WTC11 (cell line): ENCODE measurements around the gene CNTNAP2. TPM values are rescaled to one million over a fixed set of nuclear protein-coding genes. Genes with fewer than 3 reads are reported as not detected.

Experiments
- ATAC-seq: fragments of 200-7000 bp; cut with Tn5 transposase; 2 replicates; pipeline ENCODE4 v1.10.0; 2021; ENCODE audit warnings: mild to moderate bottlenecking, moderate library complexity
- CTCF ChIA-PET: fragments of 300-600 bp; sonication (Branson Sonifier 250); formaldehyde crosslinking; loops from one replicate; lab custom pipeline; 2021; ENCODE audit warnings: antibody characterized with exemption; lab: Charles Lee
- POLR2A ChIA-PET: fragments of 350-600 bp; sonication (Branson Sonifier 250); formaldehyde crosslinking; loops from one replicate; lab custom pipeline; 2021; ENCODE audit warnings: antibody characterized with exemption; lab: Charles Lee
- DNase-seq: peaks from one replicate; pipeline ENCODE4 v3.0.0; 2021; ENCODE audit warnings: low spot score
- H3K27ac Mint-ChIP-seq: 2 replicates; pipeline ENCODE4 v1.8.0; 2021; ENCODE audit warnings: mixed read lengths
- H3K27me3 Mint-ChIP-seq: 2 replicates; pipeline ENCODE4 v1.8.0; 2021; ENCODE audit warnings: low read depth, mild to moderate bottlenecking, moderate library complexity, mixed read lengths
- H3K36me3 Mint-ChIP-seq: 2 replicates; pipeline ENCODE4 v1.8.0; 2021; ENCODE audit warnings: mixed read lengths
- H3K4me1 Mint-ChIP-seq: 2 replicates; pipeline ENCODE4 v1.8.0; 2022; ENCODE audit warnings: mixed read lengths
- H3K4me3 Mint-ChIP-seq: 2 replicates; pipeline ENCODE4 v1.8.0; 2021; ENCODE audit warnings: mild to moderate bottlenecking, moderate library complexity, mixed read lengths
- H3K9me3 Mint-ChIP-seq: 2 replicates; pipeline ENCODE4 v1.8.0; 2021; ENCODE audit warnings: mixed read lengths
- AR ChIP-seq: fragments of 250-450 bp; sonication (Bioruptor Pico); IDR thresholded peaks from 2 replicates; pipeline ENCODE4 v1.9.0; 2021; ENCODE audit warnings: mild to moderate bottlenecking
- CBFB ChIP-seq: sonication (generic); formaldehyde crosslinking; IDR thresholded peaks from 2 replicates; pipeline ENCODE4 v1.8.1; 2022; ENCODE audit warnings: mild to moderate bottlenecking, low read depth, missing genetic modification reagents
- CREB1 ChIP-seq: sonication (generic); formaldehyde crosslinking; IDR thresholded peaks from 2 replicates; pipeline ENCODE4 v1.8.0; 2023; ENCODE audit warnings: mild to moderate bottlenecking, missing genetic modification reagents
- ELF4 ChIP-seq: sonication (generic); formaldehyde crosslinking; IDR thresholded peaks from 2 replicates; pipeline ENCODE4 v1.8.1; 2022; ENCODE audit warnings: low read depth, mild to moderate bottlenecking, moderate library complexity, missing genetic modification reagents
- JUN ChIP-seq: sonication (generic); formaldehyde crosslinking; IDR thresholded peaks from 2 replicates; pipeline ENCODE4 v1.8.0; 2023; ENCODE audit warnings: mild to moderate bottlenecking, missing genetic modification reagents
- NR1H2 ChIP-seq: sonication (generic); formaldehyde crosslinking; IDR thresholded peaks from 2 replicates; pipeline ENCODE4 v1.9.0; 2021; ENCODE audit warnings: mild to moderate bottlenecking, moderate library complexity, missing genetic modification reagents
- NR3C1 ChIP-seq: sonication (generic); formaldehyde crosslinking; conservative IDR thresholded peaks from 2 replicates; pipeline ENCODE4 v1.8.1; 2023; ENCODE audit warnings: low read depth, mild to moderate bottlenecking, missing genetic modification reagents
- RELA ChIP-seq: sonication (generic); formaldehyde crosslinking; IDR thresholded peaks from 2 replicates; pipeline ENCODE4 v1.8.1; 2022; ENCODE audit warnings: missing genetic modification reagents, mild to moderate bottlenecking, borderline replicate concordance
- SMAD4 ChIP-seq: sonication (generic); formaldehyde crosslinking; IDR thresholded peaks from 2 replicates; pipeline ENCODE4 v1.8.0; 2022; ENCODE audit warnings: mild to moderate bottlenecking, missing genetic modification reagents
- SOX15 ChIP-seq: fragments of 250-450 bp; sonication (Bioruptor Pico); IDR thresholded peaks from 2 replicates; pipeline ENCODE4 v1.9.0; 2021; ENCODE audit warnings: mild to moderate bottlenecking
- TP53 ChIP-seq: sonication (generic); formaldehyde crosslinking; IDR thresholded peaks from 2 replicates; pipeline ENCODE4 v1.8.1; 2023; ENCODE audit warnings: mild to moderate bottlenecking, missing genetic modification reagents
- USF2 ChIP-seq: sonication (generic); formaldehyde crosslinking; IDR thresholded peaks from 2 replicates; pipeline ENCODE4 v1.8.1; 2023; ENCODE audit warnings: mild to moderate bottlenecking, missing genetic modification reagents, moderate library complexity
- ZBTB21 ChIP-seq: sonication (generic); formaldehyde crosslinking; IDR thresholded peaks from 2 replicates; pipeline ENCODE4 v1.8.1; 2023; ENCODE audit warnings: mild to moderate bottlenecking, missing genetic modification reagents, borderline replicate concordance
- ZNF281 ChIP-seq: sonication (generic); formaldehyde crosslinking; IDR thresholded peaks from 2 replicates; pipeline ENCODE4 v1.8.0; 2023; ENCODE audit warnings: mild to moderate bottlenecking, missing genetic modification reagents
- ZNF423 ChIP-seq: fragments of 250-450 bp; sonication (Bioruptor Pico); IDR thresholded peaks from 2 replicates; pipeline ENCODE4 v2.1.2; 2022; ENCODE audit warnings: mild to moderate bottlenecking, moderate library complexity
- ZNF425 ChIP-seq: fragments of 250-450 bp; sonication (Bioruptor Pico); conservative IDR thresholded peaks from 2 replicates; pipeline ENCODE4 v1.9.0; 2021; ENCODE audit warnings: mild to moderate bottlenecking
- total RNA-seq: library from RNA; stranded (reverse); gene quantifications from 3 replicates; pipeline ENCODE4 v1.2.3, GENCODE V29; 2021
- TF ChIP-seq, protein P1 (sequence below): sonication (generic); formaldehyde crosslinking; conservative IDR thresholded peaks from 2 replicates; pipeline ENCODE4 v1.8.1; 2023; ENCODE audit warnings: mild to moderate bottlenecking, low read depth, missing genetic modification reagents, moderate library complexity
- TF ChIP-seq, protein P2 (sequence below): sonication (generic); formaldehyde crosslinking; IDR thresholded peaks from 2 replicates; pipeline ENCODE4 v1.8.1; 2023; ENCODE audit warnings: mild to moderate bottlenecking, moderate library complexity, missing genetic modification reagents

The CNTNAP2 gene
- total RNA-seq, 1 experiment from 2014 or later = 63.8 TPM

DNA sequence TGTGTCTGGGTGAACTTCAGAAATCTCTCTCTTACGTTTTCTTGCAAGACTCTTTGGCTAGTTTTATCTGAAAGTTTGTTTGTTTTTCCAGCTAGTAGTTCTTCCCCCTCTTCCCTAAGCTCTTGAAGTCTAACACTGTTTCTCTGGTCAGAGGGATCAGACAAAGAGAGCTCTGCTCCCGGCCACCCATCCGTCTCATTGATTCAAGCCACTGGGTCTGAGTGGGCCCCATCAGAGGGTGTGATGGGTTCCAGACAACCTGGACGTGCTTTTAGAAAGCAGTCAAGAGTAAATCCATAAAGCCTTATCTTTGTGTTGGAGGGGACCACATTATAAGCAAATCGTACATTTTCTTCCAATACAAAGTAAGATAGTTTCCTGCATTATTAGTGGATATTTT is 2231.4 kb downstream of the CNTNAP2 start (continued):
- TF ChIP-seq SOX15 (CRISPR knock-in tag) = no peak

DNA sequence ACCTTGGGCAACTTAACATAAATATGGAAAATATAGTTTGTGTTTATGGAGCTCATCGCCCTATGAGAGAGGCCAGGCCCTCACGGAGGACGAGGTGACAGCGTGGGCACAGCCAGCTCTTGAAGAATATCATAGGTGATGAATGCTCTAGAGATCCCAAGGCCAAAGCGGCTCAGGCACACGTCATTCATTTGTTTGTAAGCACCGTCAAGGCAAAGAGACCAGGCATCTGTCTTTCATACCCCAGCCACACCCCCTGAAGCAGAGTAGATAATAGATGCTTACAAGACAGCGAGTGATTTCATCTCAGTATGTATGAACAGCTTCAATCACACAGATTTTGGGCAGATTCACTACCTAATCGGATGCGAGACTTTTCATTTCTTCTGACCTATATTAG is 2231.9 kb downstream of the CNTNAP2 start:
- no peak overlapping the region; the same call in 1 of the 2 replicates for H3K27ac Mint-ChIP-seq
- H3K4me1 Mint-ChIP-seq = peaks cover 34% of the 10 kb centered on the region
- no peak overlapping the region for H3K4me3 Mint-ChIP-seq
- peaks cover 6% of the 10 kb centered on the region for H3K9me3 Mint-ChIP-seq
- DNase-seq (no peak), ATAC-seq (no peak)
- H3K36me3 Mint-ChIP-seq = peaks cover 12% of the 10 kb centered on the region
- CTCF ChIA-PET = no interaction called here
- no peaks in the 10 kb centered on the region for H3K27me3 Mint-ChIP-seq
- no peak for TF ChIP-seq AR
- TF ChIP-seq ZNF281 (CRISPR knock-in tag) = no peak
- no peak for TF ChIP-seq ZNF423 (CRISPR knock-in tag)
- no peak for TF ChIP-seq ELF4
- TF ChIP-seq SMAD4 (CRISPR knock-in tag) = no peak
- no peak for TF ChIP-seq NR3C1 (CRISPR knock-in tag)
- no peak for TF ChIP-seq NR1H2 (CRISPR knock-in tag)
- TF ChIP-seq CBFB = no peak
- TF ChIP-seq, protein P1, sequence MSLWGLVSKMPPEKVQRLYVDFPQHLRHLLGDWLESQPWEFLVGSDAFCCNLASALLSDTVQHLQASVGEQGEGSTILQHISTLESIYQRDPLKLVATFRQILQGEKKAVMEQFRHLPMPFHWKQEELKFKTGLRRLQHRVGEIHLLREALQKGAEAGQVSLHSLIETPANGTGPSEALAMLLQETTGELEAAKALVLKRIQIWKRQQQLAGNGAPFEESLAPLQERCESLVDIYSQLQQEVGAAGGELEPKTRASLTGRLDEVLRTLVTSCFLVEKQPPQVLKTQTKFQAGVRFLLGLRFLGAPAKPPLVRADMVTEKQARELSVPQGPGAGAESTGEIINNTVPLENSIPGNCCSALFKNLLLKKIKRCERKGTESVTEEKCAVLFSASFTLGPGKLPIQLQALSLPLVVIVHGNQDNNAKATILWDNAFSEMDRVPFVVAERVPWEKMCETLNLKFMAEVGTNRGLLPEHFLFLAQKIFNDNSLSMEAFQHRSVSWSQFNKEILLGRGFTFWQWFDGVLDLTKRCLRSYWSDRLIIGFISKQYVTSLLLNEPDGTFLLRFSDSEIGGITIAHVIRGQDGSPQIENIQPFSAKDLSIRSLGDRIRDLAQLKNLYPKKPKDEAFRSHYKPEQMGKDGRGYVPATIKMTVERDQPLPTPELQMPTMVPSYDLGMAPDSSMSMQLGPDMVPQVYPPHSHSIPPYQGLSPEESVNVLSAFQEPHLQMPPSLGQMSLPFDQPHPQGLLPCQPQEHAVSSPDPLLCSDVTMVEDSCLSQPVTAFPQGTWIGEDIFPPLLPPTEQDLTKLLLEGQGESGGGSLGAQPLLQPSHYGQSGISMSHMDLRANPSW (CRISPR knock-in tag) = no peak
- TF ChIP-seq JUN (CRISPR knock-in tag) = no peak
- POLR2A ChIA-PET = no interaction called here

DNA sequence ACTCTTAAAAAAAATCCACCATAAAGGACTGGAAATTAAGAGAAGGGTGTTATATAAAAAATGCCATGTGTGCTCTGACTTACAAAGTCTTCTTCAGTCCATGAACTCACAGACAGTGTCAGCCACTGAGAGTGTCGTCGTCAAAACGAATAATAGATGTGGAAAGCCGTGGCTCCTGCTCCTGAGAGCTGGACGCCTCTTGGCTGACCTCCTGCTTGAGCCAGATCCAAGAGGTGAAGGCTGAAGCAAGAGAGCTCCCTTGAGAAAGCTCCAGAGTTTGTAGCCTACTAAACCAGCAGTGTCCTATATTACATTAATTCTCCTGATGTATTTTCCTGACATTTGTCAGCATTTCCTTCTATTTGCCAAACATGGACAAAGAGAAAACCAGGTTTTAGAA is 2239.7 kb downstream of the CNTNAP2 start:
- no peak for ATAC-seq
- CTCF ChIA-PET = no interaction called here
- Mint-ChIP-seq H3K4me1 (peaks cover 38% of the 10 kb centered on the region), H3K9me3 (peaks cover 12% of the 10 kb centered on the region), H3K27me3 (no peaks in the 10 kb centered on the region)
- no peak for DNase-seq
- TF ChIP-seq ZBTB21 (no peak), TP53 (CRISPR knock-in tag) (no peak), CREB1 (CRISPR knock-in tag) (no peak), USF2 (CRISPR knock-in tag) (no peak), ZNF425 (CRISPR knock-in tag) (no peak), RELA (CRISPR knock-in tag) (no peak), CBFB (no peak)
- TF ChIP-seq, protein P2, sequence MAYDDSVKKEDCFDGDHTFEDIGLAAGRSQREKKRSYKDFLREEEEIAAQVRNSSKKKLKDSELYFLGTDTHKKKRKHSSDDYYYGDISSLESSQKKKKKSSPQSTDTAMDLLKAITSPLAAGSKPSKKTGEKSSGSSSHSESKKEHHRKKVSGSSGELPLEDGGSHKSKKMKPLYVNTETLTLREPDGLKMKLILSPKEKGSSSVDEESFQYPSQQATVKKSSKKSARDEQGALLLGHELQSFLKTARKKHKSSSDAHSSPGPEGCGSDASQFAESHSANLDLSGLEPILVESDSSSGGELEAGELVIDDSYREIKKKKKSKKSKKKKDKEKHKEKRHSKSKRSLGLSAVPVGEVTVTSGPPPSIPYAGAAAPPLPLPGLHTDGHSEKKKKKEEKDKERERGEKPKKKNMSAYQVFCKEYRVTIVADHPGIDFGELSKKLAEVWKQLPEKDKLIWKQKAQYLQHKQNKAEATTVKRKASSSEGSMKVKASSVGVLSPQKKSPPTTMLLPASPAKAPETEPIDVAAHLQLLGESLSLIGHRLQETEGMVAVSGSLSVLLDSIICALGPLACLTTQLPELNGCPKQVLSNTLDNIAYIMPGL (CRISPR knock-in tag) = no peak
- TF ChIP-seq, all 79 proteins: peak for 0
- Mint-ChIP-seq H3K27ac (no peak overlapping the region), H3K36me3 (peaks cover 19% of the 10 kb centered on the region), H3K4me3 (no peak overlapping the region)
- POLR2A ChIA-PET = no interaction called here
